Stimulated activated CD4-positive, alpha-beta T cell treated with anti-CD3 and anti-CD28 coated beads, TNF-alpha, amount 100 ng/mL, for 48 hours (primary cell): ENCODE data around the gene CASTOR2.
"Not testable (repeated sequence)": the region's sequence is repeated elsewhere in the genome, so short reads cannot be mapped to it uniquely, and the experiment has no call there.

Experiments
- DNase-seq, 3 donors: peaks; one replicate each; pipeline ENCODE4 v3.0.0-alpha.2; 2020; ENCODE audit warnings: low read depth in 3 of 3

CASTOR2 gene

DNA sequence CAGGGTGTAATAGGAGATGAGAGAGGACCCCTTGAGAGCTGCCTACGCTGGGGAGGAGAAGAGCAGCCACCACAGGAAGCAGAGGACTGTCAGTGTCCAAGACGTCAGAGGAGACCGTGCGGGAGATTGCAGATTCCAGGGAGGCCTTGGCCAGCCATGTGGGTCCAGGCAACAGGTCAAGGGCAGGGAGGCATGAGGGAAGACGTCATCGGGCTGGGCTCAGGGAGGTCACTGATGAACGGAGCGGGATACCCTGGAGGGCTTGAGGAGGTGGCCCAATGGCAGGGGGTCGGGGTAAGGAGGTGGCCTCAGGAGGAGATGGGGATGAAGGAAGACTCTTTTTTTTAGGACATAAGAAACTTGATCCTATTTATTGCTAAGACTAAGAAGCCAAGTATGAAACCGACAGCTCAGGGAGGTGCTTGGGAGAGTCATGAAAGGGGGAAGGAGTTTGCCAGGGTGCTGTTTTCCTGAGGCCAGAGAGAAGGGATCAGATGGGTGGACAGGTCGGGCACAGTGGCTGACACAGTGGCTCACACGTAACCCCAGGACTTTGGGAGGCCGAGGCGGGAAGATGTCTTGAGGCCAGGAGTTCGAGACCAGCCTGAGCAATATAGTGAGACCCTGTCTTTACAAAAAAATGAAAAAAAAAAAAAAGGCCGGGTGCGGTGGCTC is 30.5 kb downstream of the CASTOR2 start:
- not testable (repeated sequence) for DNase-seq

DNA sequence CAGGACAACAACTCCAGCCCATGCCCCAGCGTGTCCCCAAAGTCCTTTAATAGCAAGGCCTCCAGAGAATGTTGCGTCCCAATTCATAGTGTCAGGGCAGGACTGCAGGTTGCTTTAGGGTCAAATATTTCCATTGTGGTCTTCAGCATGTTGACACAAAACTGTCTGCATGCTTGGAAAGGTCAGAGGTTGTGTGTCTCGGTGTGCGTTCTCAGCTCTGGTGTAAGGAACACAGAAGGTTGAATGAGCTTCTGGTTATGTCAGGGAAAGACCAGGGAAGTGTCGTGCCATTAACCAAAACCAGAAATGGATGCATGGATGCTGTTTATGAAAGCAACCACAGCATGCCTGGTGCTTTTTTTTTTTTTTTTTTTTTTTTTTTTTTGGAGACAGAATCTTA is 31.9 kb downstream of the CASTOR2 start:
- DNase-seq = not testable (repeated sequence)

DNA sequence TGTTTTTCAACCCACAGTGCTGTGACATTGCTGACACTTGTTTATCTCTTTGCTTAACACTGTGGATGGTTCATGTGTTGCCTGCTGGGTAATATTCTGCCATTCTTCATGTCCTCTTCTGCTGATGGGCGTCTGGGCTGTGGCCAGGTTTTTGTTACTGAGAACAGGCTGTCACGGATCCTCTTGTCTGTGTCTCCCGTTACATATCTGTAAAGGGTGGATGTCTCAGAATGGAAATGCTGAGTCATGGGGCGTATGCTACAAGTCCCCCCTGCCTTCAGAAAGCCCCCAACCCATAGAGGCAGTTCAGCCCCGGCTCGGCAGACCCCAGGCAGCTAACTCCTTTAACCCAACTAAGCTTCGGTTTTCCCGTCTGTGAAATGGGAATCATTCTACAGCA is 33.3 kb downstream of the CASTOR2 start:
- not testable (repeated sequence) for DNase-seq

DNA sequence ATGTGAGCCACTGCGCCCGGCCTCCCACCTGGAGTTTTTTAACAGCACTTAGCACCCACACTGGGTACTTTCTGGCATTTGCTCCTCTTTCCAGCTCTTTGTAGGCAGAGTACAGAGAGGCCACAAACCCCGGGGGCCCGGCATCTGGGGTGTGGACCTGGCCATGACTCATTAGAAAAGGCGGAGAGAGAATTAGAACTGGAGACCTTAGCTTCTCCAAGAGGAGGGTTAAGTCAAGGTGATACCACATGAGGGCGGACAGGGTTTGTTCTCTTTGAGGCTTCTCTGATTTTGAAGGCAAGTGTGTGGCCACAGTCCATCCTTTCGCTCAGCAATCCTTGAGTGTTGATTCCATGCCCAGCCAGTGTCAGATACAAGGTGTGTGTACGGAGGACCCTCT is 36.9 kb downstream of the CASTOR2 start:
- not testable (repeated sequence) for DNase-seq

DNA sequence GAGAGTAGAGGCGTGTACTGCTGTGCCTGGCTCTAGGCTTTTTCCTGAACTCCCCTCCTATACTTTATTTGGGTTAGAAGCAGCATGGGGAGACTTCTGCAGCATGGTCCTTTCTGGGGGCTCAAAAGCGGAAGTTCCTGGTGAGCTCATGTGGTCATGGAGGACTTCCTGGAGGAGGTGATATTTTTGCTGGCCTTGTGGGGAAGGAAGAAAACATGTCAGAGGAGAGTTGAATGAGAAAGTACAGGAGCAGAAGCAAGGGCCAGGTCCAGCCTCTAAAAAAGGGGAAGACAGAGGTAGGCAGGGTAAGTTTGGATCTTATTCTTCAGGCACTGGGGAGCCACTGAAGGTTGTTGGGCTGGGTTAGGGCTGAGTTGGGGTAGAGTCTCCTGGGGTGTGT is 45.5 kb downstream of the CASTOR2 start:
- no peak for DNase-seq

DNA sequence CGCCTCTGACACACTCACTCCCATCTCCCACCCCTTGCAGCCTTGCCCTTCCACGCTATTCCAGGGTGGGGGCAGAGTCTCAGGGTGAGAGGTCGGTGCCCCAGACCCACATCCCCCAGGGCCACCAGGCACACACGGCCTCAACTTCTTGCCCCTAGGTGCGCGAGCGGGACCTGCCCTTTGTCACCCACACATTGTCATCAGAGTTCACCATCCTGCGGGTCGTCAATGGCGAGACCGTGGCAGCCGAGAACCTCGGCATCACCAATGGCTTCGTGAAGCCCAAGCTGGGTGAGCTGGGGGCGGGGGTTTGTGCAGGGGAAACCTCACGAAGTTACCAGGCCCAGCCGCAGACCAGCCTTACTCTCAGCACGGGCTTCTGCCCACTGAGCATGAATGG is 53.3 kb downstream of the CASTOR2 start:
- DNase-seq = no peak

DNA sequence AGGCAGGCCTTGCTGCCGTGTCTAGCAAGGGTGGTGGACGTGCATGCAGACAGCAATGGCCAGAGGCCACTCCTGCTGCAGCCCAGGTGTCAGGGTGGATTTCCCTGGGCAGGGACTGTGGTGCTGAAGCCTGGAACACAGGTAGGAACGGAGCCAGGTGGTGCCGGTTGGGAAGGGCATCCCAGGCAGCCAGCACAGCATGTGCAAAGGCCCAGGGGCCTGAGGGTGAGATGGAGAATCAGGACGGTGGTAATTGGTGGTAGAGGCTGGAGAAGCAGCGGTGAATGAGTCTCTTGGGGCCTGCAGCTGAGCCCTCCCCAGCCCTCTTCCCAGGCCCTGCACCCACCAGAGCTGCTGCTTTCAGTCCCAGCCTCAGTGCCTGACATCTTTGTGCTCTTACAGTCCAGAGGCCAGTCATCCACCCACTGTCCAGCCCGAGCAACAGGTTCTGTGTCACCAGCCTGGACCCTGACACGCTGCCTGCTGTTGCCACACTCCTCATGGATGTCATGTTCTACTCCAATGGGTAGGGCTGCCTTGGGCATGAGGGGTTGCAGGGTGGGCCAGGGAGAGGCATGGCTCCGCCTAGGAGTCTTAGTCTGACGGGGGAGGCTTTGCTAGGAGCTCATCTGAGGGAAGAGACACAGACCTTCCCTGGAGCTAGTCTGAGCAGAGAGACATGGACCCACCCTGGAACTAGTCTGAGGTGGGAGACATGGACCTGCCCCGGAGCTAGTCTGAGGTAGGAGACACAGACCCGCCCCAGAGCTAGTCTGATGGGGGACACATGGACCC is 54.3 kb downstream of the CASTOR2 start:
- DNase-seq = no peak

DNA sequence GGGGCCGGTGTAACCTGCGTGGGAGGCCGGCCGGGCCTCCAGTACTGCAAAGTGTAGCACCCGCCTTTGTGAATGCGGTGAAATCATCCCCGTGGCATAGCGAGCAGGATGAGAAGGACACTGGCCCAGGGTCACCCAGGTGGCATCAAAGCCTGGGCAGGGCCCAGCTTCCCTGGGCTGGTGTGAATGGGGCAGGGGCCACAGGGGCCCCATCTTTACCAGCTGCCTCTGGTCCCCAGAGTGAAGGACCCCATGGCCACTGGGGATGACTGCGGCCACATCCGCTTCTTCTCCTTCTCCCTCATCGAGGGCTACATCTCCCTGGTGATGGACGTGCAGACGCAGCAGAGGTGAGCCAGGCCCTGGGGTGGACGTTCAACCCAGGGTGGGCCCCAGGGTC is 55.3 kb downstream of the CASTOR2 start:
- DNase-seq = no peak

DNA sequence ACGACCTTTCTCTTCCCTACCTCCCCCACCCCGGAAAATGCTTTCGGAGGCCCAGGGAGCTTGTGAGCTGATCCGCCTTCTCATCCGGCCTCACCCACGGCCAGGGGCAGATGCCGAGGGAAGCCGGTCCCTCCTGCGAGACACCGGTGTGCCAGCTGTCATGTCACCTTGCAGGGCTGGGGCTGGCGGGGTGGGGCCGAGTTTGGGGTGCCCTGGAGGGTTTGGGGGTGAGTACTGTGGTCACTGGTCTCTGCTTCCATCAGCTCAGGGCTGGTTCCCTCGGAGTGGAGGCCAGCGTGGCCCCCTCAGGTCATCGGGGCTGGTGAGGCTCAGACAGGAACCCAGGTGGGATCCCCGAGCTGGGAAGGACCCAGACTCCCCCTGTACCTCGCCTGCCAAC is 60.4 kb downstream of the CASTOR2 start:
- no peak for DNase-seq

DNA sequence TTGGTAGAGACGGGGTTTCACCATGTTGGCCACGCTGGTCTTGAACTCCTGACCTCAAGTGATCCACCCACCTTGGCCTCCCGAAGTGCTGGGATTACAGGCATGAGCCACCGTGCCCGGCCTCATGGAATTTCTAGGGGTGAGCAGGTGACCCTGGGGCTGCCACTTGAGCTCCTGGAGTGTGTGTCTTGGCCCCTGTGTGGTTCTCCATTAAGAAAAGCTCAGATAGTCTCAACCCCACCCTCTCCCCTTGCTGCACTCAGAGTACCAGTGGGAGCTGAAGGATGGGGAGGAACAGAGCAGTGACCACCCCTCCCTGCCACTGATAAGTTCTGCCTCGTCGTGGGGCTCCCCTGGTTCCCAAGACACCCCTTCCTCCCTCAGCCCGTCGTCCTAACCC is 63.8 kb downstream of the CASTOR2 start:
- no peak for DNase-seq

DNA sequence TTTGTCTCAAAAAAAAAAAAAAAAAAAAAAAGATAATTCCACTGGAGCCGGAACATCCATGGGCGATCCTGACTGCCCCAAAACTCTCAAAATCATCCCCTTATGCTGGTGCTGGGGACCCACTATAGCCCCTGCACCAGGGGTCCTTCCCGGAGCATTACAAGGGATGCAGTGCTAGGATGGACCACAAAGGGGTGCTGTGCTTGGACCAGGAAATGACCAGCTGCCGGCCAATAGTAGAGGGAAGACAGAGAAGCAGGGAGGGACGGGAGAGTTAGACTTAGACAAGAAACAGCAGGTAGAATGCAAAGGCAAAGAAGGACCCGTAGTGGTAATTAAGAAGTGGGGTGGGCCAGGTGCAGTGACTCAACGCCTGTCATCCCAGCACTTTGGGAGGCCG is 68.6 kb downstream of the CASTOR2 start:
- no peak for DNase-seq

DNA sequence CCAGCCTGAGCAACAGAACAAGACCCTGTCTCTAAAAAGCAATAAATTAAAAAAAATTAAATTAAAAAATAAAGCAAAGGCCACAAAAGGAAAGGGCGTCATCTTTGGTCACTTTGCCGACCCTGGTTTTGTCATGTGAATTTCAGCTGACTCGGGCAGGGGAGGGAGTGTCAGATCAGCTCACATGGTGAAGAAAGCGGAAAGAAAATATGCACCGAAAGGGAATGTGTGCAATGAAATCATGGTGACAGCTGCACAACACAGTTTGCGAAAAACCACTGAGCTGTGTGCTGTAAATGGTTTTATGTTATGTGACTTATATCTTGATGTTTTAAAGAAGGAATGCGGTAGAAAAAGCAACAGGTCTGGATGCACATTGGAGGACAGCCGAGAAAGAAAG is 69.3 kb downstream of the CASTOR2 start:
- DNase-seq = no peak

DNA sequence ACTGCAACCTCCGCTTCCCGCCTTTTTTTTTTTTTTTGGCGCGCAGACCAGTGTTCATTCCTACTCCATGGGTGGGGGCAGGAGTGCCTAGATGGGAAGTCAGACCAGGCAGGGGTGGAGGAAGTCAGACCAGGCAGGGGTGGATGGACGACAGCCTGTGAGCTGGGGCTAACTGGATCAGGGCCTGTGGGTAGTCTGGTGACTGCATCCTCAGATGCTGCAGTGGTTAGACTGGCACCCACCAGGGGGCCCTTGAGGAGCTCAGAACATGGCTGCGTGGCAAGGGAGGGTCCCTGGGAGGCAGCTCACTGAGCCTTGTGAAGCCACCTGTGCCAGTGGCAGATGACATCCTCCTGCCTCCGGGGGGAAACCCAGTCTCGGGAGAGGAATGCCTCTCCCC is 74.0 kb downstream of the CASTOR2 start:
- DNase-seq = no peak

DNA sequence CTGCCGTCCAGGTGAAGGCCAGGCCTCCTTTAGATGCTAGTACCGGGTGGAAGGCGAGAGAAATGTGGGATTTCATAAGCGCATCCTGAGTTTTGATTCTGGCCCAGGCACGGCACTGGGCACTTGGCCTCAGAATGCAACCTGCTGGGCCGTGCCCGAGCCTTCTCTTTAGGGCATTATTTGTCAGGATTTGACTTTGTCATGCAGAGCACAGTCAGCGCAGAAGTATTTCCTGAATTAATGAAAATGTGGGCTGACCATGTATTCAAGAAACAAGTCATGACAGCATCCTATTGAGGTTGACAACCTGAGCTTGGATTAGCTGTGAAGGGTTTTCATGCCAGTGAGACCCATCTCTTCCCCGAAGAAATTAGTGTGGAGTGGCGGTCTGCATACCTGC is 74.7 kb downstream of the CASTOR2 start:
- no peak for DNase-seq

DNA sequence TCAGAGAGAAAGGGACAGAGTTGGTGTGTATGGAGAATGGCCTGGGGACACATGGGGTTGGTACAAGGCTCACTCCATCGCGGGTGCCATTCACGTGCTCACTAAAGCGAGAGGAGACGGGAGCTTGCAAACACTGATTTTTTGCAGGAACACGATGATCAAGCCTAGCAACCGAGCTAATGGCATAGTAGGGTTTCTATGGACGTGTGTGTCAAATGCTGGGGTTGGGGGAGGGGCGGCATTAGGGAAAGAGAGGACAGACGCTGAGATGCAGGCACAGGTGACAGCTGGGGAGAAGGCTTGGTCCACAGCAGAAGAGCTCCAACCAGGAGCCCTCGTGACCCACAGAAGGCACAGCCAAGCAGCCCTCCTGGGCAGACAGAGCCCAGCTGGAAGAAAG is 75.2 kb downstream of the CASTOR2 start:
- no peak for DNase-seq

DNA sequence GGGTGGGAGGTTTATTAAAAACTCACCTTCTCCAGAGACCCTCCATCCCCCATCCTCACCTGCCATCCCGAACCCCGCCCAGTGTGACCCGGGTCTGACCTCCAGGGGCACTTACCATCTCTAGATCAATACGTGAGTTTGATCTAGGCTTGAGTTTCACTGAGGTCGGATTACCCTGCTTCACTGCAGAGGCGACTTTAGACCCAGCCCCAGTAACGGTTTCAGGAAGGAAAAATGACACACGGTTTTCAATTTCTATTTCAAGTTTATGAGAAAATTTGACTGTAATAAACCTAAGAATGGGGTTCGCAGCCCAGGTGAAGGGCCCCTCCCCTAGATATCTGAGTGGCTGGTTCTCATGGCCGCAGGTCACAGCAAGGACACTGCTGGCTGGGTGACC is 76.0 kb downstream of the CASTOR2 start:
- DNase-seq = no peak

DNA sequence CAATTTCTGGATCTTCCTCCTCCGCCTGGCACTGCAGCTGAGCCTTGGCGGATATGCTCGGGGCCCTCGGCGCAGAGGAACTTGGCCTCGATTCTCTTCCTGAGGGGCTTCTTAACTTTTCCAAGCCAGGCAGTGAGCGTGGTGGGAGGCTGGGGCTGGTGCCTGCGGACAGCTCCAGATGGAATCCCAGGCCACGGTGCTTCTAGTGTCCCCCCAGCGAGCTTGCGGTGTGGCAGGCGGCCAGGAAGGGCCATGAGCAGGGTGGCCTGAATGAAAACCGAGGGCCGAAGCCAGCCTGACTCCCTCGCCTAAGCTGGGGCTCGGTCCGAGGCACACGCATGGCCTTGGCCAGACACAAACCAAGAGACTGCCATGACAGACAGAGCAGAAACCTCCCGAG is 77.8 kb downstream of the CASTOR2 start:
- DNase-seq = no peak

DNA sequence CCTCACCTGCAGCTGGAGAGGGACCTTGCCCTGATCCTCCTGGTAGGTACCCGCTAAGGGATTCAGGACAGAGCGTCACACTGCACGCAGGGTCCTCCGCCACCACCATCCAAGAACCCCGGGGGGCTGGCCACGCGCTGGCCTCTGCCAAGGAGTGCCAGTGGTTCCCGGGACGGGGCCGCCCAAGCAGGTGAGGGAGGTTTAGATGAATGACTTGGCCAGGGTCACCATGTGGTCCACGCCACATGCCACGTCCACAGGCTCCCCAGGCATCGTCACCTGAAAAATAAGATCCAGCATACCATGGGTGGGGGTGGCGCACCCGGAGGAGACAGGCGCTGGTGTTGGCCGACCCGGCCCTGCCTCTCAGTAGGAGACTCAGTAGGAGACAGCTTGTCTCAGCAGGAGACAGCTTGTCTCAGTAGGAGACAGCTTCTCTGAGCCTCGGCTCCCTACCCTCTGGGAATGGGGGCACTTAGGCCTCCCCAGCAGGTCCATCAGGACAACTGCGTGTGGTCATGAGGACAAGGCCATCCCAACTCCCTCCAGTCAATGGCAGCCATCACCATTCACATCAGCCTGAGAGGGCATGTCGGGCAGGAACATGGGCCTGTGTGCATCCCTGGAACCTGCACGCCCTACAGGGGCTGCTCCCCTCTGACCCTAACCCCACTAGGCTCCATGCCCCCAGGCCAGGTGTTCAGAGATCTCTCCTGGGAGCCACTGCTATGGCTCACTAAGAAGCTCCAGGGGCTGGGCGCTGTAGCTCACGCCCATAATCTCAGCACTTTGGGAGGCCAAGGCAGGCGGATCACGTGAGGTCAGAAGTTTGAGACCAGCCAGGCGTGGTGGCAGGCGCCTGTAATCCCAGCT is 78.6 kb downstream of the CASTOR2 start:
- DNase-seq = no peak

DNA sequence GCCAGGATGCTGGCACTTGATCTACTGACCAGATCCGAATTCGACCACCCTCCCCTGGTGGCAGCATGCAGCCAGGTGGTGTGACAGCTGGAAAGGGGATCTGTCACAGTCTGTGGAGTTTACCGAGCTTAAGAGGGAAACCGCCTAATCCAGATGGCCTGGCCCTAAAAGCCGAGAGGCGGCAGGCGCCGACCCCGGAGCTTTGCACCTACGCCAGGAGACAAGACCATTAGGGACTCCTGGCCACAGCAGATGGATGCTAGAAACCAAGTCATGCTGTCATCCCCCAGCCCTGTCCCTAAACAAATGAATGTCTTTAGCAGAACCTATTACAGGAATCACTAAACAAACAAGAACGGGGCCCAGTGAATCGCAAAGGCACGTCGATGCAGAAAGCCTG is 81.4 kb downstream of the CASTOR2 start:
- no peak for DNase-seq

DNA sequence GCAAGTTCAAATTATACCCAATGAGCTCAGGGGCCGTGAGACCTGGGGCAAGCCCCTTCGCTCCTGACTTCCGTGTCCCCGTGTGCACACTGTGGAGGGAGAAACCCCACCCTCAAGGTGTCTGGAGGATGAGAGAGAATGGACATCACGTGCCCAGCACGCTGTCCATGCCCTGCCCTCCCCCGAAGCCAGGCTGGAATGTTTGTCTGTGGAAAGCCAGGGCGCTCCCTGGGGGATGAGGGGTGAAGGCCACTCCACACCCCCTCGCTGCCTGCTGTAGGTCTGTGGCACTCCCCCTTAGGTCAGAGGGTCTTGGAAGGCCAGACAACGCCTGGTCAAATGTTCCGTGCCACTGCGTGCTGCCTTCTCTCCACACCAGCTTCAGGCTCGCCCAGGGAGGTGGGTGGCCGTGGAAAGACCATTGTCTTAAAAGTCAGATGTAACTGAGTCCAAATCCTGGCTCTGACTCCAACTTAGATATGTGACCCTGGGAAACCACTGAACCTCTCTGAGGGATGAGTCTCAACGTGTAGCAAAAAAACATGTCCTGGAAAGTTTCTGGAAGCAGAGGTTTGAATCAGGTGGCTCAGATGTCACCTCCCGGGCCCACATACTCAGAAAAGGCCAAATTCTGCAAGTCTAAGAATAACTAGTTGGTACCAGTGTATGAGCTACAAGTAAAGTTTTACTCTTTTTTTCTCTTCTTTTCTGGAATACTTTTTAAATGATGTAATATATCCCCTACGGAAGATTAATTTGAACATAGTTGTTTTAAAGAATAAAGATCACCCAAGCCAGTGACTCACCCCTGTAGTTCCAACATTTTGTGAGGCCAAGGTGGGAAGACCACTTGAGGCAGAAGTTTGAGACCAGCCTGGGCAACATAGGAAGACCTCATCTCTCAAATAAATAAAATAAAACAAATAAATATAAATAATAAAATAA is 84.2 kb downstream of the CASTOR2 start:
- DNase-seq = no peak

DNA sequence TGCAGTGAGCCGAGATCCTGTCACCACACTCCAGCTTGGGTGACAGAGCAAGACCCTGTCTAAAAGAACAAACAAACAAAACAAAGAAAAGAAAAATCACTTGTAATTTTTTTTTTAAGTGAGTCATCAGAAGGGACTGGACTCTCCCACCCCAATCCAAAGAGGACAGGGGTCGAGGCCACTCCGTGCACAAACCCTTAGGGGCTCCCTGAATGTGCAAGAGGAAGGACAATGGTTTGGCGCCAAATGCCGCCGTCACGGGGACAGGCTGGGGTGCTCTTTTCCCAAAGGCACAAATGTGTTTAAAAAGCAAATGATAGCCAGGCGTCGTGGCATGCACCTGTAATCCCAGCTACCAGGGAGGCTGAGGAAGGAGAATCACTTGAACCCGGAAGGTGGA is 85.3 kb downstream of the CASTOR2 start:
- DNase-seq = no peak
